Measurements from ENCODE around the gene FARP2.

Gene FARP2

GRCh38 chr2:241324775-241325174 is 31.3 kb upstream of the FARP2 start:
- no peak for DNase-seq

- no peak for DNase-seq
Measured at GRCh38 chr2:241325257-241325656, 30.8 kb upstream of the FARP2 start.

- DNase-seq = no peak
Measured at GRCh38 chr2:241329669-241330615, 26.1 kb upstream of the FARP2 start.

- no peak for DNase-seq
Measured at GRCh38 chr2:241330616-241330981, 25.5 kb upstream of the FARP2 start.

- no peak for DNase-seq
Measured at GRCh38 chr2:241334813-241335212, 21.3 kb upstream of the FARP2 start.

- no peak for DNase-seq
Measured at GRCh38 chr2:241339839-241340630, 16.1 kb upstream of the FARP2 start.

- DNase-seq = no peak
Measured at GRCh38 chr2:241340631-241341163, 15.4 kb upstream of the FARP2 start.

GRCh38 chr2:241344925-241345651 is 11.0 kb upstream of the FARP2 start:
- no peak for DNase-seq

GRCh38 chr2:241349941-241350340 is 6.1 kb upstream of the FARP2 start:
- no peak for DNase-seq

- no peak for DNase-seq
Measured at GRCh38 chr2:241350530-241350877, 5.6 kb upstream of the FARP2 start.

GRCh38 chr2:241350878-241351639 is 5.0 kb upstream of the FARP2 start:
- no peak for DNase-seq

- no peak for DNase-seq
Measured at GRCh38 chr2:241351640-241352031, 4.4 kb upstream of the FARP2 start.

GRCh38 chr2:241352227-241352626 is 3.9 kb upstream of the FARP2 start:
- DNase-seq = no peak

GRCh38 chr2:241354668-241355658 is 1.1 kb upstream of the FARP2 start:
- DNase-seq = no peak

- no peak for DNase-seq
Measured at GRCh38 chr2:241356871-241357260, 781 bp downstream of the FARP2 start.

- DNase-seq = no peak
Measured at GRCh38 chr2:241357531-241357930, 1.4 kb downstream of the FARP2 start.

- DNase-seq = no peak
Measured at GRCh38 chr2:241358470-241358869, 2.4 kb downstream of the FARP2 start.

GRCh38 chr2:241359481-241360045 is 3.5 kb downstream of the FARP2 start:
- no peak for DNase-seq

GRCh38 chr2:241363426-241363825 is 7.3 kb downstream of the FARP2 start:
- DNase-seq = no peak

- no peak for DNase-seq
Measured at GRCh38 chr2:241364781-241365180, 8.7 kb downstream of the FARP2 start.

- no peak for DNase-seq
Measured at GRCh38 chr2:241366678-241367077, 10.6 kb downstream of the FARP2 start.

Data from NCI-H2081 treated with DMSO at 0.1 percent for 48 hours (cell line).